ELF-1 (cell line): Measurements from ENCODE around the gene CMIP.

Experiments used
- DNase-seq: peaks from one replicate; pipeline ENCODE4 v3.0.0-alpha.2; 2016; ENCODE audit warnings: low read depth, low spot score

The CMIP gene

DNA sequence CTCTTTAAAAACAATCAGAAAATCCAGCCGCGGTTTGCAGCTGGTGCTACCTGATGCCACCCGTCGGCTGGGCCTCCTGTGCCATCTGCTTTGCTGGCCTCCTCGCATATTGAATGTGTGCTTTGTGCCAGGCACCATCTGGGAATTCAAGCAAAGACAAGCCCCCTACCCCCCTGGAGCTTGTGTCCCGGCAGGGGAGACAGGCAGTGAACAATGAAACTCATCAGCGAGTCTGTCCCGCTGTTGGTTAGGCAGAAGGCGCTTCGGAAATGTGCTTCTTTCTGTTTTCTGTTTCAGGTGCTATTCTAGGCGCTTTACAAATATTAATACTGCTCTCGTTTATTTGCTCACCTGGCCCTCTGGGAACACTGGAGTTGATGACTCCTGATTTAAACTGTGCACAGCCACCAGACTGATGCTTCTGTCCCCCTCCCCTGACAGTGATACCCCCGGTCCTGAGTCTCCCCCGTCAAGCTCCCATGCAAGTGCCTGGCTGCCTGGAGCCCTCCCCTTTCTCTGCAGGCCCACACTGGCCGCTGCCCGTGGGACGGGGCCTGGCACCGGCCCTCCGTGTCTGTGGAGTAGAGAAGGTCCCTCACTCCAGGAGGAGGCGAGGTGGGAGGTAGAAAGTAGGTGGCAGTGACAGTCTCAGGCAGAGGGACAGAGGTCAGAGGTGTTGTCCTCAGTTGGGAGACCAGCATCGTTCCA, 208.3 kb downstream of the CMIP start:
- DNase-seq, result no peak

DNA sequence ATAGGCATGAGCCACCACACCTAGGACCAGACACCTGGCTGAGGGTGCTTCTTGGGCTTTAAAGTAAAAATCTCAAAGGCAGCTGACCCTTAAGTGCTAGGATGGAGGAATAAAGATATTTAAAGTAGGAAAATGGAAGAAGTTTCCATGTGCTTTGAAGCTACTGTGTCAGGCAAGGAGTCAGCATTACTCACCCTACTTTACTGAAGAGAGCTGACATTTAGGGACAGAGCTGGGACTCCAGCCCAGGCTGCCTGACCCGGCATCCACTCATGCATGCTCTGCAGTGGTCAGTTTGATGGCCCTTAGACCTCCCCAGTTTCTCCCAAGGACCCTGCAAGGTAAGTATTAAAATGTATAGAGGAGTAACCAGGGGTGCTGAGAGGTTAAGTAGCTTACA, 209.7 kb downstream of the CMIP start:
- DNase-seq, result no peak

DNA sequence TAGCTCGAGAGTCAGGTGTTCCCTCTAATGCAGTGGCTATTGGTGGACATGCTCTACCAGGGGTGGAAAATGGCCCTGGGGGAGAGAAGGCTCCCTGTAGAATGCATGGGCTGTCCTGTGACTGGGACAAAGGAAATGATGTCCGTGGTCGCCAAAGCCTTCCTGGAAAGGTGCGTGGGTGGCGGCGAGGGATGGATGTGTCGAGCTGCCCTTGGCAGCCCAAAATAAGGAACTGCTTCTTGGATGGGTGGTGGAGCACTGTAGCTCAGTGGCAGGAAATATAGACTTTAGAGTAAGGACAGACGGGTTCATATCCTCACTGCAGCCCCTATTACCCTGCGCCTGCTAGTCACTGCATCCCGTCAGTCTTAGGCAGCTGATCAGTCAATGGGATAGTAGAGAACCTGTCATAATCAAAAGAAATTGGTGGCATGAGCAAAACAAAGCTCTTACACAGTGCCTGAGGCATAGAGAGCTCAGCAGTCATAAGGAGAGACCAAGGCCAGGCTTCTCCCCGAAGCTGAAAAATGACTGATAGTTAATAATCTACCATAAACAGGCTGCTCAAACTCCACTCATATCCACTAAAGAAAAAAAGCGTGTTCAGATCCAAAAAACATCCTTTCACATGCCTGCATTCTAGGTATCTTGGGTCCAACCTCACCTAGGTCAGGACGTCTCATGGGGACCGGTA, 211.0 kb downstream of the CMIP start:
- no peak for DNase-seq

DNA sequence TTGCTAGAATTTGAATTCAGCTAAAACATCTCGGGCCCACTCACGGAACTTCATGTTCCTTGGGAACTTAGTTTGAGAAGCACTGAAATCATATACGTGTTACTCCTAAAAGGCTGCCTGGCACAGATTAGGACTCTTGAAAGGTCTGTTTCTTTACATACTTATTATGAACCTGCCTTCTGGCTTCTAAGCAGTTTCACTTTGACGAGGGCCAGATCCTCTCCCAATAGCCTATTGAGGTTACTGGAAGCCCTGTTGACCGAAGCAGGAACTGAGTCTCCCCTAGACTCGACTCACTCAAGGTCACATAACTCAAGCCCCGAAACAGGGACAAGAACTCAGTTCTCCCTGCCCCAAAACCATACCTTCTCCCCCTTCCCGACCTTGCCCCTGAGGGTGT, 212.6 kb downstream of the CMIP start:
- DNase-seq, result no peak

DNA sequence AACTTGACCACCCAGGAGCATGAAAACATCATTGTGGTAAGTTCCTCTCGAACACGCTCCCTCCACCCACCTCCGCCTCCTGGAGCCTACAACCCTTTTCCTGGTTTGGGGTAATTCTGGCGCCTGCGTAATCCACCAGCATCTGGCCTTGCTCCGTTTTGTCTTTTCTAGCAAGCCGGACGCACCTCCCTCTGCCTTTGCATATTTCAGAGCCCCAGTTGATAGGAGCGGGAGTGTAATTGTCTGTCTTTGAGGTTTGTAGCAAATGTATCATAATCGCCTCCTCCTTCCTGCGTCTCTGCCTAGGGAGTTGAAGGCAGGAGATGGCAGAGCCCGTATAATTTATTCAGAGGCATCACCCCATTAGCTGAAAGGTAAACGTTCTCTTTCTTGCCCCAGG, 213.2 kb downstream of the CMIP start:
- DNase-seq, result no peak

DNA sequence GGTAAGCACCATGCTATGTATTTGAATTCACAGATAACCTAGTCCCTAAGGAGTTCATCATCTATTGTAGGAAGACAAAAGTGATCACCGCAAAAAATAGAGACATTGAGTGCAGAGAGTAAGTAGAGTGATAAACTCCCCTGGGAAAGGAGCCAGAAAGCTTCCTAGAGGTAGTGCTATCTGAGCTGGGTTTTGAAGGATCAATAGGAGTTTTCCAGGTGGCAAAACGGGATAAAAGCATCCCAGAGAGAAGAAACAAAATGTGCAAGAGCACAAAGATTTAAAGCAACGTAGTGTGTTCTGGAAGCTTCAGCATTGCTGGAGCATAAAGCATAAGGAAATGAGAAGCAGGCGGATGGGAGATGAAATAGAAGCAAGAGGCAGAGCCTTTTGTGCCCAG, 213.8 kb downstream of the CMIP start:
- DNase-seq, result no peak

DNA sequence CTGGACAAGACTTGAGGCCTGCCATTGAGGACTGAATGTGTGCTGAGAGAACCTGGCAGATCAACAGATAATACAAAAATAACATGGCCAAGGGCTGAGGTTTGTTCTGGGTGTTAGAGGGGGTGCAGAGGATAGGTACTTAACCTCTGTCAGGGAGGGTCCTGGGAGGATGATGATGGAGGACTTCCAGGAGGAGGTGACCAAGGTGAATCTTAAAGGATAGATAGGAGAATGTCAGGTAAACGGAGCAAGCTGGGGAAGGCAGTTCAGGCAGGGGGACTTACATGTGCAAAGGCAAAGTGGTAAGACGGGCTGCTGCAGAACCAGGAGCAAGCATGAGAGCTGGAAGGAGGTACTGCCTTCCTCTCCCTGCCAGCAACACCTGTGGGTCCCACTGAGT, 214.6 kb downstream of the CMIP start:
- no peak for DNase-seq

DNA sequence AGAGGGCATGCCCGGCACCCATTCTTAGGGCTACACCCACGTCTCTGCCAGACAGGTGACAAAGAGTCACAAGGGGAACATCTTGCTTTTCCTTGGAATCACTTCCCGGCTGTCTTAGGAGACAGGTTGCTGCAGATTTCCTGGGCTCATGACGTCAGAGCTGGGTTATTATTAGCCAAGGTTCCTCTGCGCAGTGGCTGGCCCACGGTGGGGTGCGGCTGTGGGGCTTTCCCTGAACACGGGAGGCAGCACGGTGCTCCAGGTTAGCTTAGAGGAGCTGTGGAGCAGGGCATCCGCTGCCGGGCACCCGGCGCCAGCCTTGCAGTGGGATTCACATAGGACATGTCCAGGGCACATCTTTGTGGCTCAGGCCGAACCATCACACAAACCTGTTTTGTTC, 216.5 kb downstream of the CMIP start:
- DNase-seq, result no peak

DNA sequence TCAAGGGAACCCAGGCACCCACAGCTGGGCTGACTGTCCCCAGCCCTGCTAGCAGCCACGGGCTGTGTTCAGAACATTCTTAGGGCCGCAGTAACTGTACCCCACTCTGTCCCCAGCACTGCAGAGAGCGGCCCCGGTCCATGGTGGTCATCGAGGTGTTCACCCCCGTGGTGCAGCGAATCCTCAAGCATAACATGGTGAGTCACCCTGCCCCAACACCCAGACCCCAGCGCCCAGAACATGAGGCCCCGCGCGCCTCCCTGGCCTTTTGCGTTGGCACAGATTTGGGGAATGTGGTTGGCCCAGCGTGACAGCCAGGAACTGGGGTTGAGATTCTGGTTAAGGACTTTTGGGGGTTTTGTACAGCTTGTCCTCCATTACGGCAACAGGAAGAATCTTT, 219.5 kb downstream of the CMIP start:
- DNase-seq, result no peak

DNA sequence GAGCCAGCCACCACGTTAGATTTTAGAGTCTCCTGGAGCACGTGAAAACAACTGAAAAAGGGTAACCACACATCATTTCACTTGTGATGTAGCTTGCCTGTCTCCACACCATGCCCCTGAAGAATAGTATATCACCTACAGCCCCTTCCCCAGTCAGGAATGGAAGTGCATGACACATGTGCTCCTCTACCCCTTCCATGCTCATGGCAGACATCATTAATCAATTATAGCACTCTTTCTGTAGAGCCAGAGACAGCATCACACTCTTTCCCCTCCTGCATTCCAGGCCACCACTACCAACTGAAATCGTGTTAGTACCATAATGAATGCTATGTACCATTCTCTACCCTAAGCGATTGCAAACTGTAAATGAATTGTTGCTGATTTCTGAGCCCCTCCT, 221.0 kb downstream of the CMIP start:
- DNase-seq, result no peak

DNA sequence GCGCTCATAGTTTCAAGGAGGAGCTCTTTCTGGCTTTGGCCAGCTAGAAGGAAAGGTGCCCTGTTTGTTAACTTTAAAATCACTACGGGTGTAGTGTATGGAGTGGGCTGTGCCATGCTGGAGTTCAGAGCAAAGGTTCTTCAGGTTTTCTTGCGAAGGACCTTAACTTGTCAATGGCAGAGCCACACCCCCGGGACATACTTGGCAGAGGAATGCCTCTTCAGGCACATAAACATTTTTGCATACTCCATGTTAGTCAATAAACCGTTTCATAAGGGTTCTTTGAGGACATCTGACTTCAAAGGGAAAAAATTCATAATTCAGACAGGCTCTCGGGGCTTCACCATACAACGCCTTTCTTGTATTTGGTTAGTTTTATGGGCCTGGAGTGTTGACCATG, 221.5 kb downstream of the CMIP start:
- no peak for DNase-seq

DNA sequence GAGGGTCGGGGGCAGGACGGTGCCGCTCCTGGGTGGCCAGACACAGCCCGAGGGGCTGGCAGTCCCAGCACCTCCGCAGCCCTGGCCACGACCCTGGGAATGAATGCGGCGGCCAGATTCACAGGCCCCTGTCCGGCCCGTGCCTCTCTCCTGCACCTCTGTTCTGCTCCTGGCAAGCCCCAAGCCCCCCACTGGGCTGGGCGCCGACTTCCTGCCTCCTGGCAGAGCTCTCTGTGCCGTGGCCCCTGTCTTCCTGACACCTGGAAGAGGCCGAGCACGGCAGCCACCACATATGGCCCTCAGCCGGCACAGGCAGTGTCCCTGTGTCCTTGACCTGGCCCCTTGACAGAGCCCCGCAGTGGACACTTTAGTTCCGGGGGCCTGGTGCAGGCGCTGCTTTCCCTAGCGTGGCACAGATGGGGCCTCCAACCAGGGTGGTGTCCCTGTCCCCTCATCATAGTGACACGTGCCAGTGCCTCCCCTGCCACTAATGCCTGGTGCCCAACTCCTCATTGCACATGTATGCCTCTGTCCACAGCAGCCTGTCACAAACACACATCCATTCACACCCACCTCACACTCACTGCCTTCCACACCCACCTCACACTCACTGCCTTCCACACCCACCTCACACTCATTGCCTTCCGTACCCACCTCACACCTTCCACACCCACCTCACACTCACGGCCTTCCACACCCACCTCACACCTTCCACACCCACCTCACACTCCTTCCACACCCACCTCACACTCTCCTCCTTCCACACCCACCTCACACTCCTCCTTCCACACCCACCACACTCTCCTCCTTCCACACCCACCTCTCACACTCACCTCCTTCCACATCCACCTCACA, 223.9 kb downstream of the CMIP start:
- peak; percentile 18 for DNase-seq

DNA sequence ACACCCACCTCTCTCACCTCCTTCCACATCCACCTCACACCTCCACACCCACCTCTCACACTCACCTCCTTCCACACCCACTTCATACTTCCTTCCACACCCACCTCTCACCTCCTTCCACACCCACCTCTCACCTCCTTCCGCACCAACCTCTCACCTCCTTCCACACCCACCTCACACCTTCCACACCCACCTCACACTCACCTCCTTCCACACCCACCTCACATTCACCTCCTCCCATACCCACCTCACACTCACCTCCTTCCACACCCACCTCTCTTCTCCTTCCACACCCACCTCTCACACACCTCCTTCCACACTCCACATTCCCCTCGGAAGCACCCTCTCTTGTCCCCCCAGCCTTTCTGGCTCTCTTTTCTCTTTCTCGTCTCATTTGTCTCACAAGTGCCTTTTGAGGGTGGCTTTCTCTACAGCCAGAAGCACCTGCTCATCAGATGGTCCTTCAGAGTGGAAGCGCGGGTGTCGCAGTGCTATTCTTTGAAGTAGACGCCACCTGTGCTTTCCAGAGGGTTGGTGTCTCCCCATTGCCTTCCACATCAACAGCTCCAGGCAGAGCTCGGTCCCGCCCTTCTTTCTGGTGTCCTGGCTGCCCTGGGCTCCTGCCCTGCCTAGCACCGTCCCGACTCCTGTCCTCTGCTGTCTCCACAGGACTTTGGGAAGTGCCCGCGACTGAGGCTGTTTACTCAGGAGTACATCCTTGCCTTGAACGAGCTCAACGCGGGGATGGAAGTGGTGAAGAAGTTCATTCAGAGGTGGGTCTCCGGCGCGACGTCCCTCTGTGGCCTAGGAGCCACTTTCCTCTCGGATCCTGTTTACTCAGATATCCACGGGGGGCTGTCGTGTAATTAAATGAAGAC, 225.1 kb downstream of the CMIP start:
- no peak for DNase-seq

DNA sequence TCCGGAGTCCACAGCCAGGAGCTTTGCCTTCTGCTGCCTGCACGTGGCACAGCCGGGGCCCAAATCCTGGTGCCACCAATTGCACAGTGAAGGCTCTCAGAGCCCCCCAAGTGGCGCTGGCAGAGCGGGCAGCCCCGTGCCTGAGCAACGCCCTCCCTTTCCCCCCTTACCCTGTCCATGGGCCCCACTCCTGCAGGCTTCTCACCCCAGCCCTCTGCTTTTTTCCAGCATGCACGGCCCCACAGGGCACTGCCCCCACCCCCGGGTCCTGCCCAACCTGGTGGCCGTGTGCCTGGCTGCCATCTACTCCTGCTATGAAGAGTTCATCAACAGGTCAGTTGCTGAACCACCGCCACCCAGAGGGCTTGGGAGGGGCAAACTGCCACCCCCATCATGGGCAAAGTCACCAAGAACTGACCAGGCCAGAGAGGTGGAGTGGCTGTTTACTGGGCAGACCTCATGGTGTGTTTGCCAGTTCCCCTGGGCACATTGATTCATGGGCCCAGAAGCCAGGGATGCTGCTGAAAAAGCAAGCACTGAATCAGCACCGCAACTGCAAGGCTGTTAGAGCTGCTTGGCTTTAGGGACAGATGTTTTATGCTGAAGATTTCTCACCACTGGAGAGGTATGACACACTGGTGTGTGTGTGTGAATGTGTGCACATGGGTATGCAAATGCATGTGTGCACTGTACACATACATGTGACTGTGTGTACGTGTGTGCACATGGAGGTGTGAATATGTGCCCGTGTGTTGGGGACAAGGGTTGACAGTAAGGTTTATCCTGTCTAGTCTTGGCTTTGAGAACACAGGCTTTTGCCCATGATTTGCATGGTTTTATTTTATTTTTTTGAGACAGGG, 227.4 kb downstream of the CMIP start:
- no peak for DNase-seq

DNA sequence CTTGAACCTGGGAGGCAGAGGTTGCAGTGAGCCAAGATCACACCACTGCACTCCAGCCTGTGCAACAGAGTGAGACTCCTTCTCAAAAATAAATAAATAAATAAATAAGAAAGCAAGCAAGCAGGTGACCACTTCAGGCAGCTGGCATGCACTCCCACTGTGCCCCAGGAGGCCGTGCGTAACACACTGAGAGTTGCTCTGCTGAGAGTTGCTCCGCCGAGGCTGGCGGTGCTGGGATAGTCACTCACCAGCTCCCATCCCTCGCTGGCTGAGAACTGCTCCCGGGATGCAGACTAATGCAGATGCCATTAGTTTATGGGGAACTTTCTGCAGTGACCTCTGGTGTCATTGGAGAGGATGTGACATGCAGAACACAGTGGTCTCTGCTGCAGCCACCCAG, 228.8 kb downstream of the CMIP start:
- DNase-seq, result no peak

DNA sequence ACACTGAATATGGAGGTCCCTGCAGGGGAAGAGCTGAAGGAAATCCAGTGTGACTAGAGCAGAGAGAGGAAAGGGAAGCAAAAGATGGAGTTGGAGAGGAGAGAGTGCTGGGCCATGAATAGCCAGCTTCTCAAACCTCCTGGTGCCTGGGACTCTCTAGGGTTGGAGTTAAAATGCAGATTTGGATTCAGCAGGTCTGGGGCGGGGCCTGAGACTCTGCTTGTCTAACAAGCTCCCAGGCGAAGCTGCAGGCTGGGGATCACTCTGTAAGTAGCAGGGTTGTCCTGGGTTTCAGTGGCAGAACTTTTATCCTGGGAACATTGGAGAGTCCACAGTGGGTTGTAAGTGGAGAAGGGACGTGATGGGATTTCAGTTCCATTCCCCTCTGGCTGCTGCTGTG, 231.1 kb downstream of the CMIP start:
- DNase-seq, result no peak

DNA sequence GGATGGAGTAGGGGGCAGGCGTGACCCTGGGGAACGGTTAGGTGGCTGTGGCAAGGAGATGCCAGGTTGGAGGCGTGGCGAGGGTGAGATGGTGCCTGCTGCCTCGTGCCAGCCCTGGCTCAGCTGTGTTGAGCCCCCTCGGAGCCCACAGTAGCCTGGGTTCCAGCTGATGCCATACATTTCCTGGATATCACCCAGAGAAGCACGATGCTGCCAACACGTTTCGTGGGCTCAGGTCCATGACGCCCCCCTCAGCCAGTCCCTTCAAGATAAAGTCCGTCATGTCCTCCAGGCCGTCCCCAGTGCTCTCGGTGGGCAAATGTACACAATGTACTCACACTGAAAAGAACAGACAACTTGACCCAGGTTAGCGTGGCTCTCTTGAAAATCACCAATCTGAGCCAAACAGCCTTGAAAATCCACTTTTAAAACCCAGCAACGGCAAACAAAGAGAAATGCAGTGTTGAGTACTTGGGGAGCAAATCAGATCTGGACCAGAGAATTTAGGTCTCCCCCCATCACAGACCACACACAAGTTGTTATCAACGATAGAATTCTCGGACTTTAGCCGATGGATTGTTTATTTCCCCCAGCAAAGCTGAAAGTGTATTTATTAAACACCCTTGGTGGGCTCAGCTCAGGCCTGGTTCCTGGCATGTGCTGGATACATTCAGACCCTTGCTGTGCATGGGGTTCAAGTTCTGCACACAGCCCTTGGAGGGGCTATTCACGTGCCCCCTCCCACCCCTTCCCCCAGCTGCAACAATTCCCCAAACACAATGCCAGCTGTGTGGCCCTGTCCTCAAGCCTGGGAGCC, 231.7 kb downstream of the CMIP start:
- no peak for DNase-seq

DNA sequence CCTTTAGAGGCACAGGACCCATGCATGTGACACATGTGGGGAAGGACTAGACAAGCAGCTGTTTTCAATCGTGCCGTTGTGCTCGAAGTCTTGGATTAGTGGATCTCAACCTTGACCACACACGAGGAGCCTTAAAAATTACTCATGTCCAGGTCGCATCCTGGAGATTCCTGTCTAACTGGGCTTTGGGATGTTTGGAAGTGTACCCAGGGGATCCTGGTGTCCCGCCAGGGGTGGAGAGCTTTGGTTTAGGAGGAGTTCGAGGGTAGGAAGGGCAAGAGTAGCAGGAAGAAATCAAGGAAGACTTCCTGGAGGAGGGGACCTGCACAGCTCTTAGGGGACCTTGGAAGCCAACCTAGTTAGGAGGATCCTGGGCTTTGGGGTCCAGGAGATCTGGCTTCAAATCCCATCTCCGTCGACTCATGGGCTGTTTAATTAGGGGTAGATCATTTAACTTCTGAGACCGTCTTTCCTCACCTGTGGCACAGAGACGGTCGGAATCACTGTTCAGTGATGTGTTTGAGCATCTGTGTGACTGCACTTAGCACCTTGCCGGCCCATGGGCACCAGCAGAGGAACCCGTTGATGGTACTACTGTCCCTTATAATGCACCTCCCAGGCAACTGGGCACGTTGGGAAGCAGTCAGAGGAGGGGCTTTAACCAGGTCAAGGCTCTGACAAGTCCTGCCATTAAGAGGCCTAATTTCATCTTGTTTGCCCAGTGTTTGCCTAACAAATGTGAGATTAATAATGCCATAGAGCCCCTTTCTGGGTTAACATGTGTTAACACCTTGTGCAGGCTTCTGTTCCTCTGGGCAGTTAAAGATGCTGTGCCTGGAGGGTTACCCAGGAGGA, 232.5 kb downstream of the CMIP start:
- no peak for DNase-seq
